BLaER1 (cell line): Measurements from ENCODE around the gene PTPRN2.

ENCODE experiments used
- H3K27ac ChIP-seq: shearing (Covaris generic); formaldehyde crosslinking; 2 replicates; pipeline ENCODE4 v1.8.1; 2022
- H3K27me3 ChIP-seq: shearing (Covaris generic); formaldehyde crosslinking; 2 replicates; pipeline ENCODE4 v1.8.1; 2022
- H3K36me3 ChIP-seq: shearing (Covaris generic); formaldehyde crosslinking; 2 replicates; pipeline ENCODE4 v1.8.1; 2022
- H3K4me1 ChIP-seq: shearing (Covaris generic); formaldehyde crosslinking; 2 replicates; pipeline ENCODE4 v1.8.1; 2022
- H3K4me2 ChIP-seq: shearing (Covaris generic); formaldehyde crosslinking; 2 replicates; pipeline ENCODE4 v1.8.1; 2022
- H3K4me3 ChIP-seq: shearing (Covaris generic); formaldehyde crosslinking; 2 replicates; pipeline ENCODE4 v1.8.1; 2022
- H3K9ac ChIP-seq: shearing (Covaris generic); formaldehyde crosslinking; 2 replicates; pipeline ENCODE4 v1.8.1; 2022
- H3K9me3 ChIP-seq: shearing (Covaris generic); formaldehyde crosslinking; 2 replicates; pipeline ENCODE4 v1.8.1; 2022
- H4K20me1 ChIP-seq: shearing (Covaris generic); formaldehyde crosslinking; 2 replicates; pipeline ENCODE4 v1.8.1; 2022
- Cebpa-rat ChIP-seq: shearing (Covaris generic); IDR thresholded peaks from 2 replicates; pipeline ENCODE4 v1.8.1; 2022

Gene PTPRN2

GRCh38 chr7:157652954-157653826 lies 934.4 kb downstream of the PTPRN2 start:
- Histone ChIP-seq H3K4me1 (peaks cover 59% of the 10 kb centered on the region), H3K27me3 (no peaks in the 10 kb centered on the region), H3K4me3 (no peak overlapping the region), H4K20me1 (no peaks in the 10 kb centered on the region), H3K9ac (no peak overlapping the region), H3K27ac (no peak overlapping the region; the same call in 1 of the 2 replicates), H3K36me3 (no peaks in the 10 kb centered on the region), H3K4me2 (0 out of 2 replicates have a peak overlapping the region, but pooled peaks have one; percentile 5), H3K9me3 (no peaks in the 10 kb centered on the region)
- no peak for TF ChIP-seq Cebpa-rat

- Histone ChIP-seq H3K4me2 (peak overlapping the region; percentile 30; the same call in 1 of the 2 replicates), H3K36me3 (no peaks in the 10 kb centered on the region), H3K4me3 (no peak overlapping the region), H3K9me3 (no peaks in the 10 kb centered on the region), H3K27me3 (no peaks in the 10 kb centered on the region), H3K4me1 (peaks cover 53% of the 10 kb centered on the region), H3K9ac (no peak overlapping the region), H3K27ac (no peak overlapping the region; the same call in 1 of the 2 replicates), H4K20me1 (no peaks in the 10 kb centered on the region)
- TF ChIP-seq Cebpa-rat = no peak
Observed at GRCh38 chr7:157652161-157652953, 935.3 kb downstream of the PTPRN2 start.

GRCh38 chr7:157651366-157652160 lies 936.1 kb downstream of the PTPRN2 start:
- Histone ChIP-seq H4K20me1 (no peaks in the 10 kb centered on the region), H3K4me1 (peaks cover 50% of the 10 kb centered on the region), H3K4me3 (no peak overlapping the region), H3K36me3 (no peaks in the 10 kb centered on the region), H3K27me3 (no peaks in the 10 kb centered on the region), H3K9ac (no peak overlapping the region), H3K27ac (no peak overlapping the region), H3K9me3 (no peaks in the 10 kb centered on the region), H3K4me2 (peak overlapping the region; percentile 30; the same call in 1 of the 2 replicates)
- TF ChIP-seq Cebpa-rat = no peak

GRCh38 chr7:157650801-157651200 lies 936.8 kb downstream of the PTPRN2 start:
- no peak overlapping the region for H3K9ac ChIP-seq

GRCh38 chr7:157650131-157650631 lies 937.4 kb downstream of the PTPRN2 start:
- Histone ChIP-seq H3K27me3 (no peaks in the 10 kb centered on the region), H3K36me3 (no peaks in the 10 kb centered on the region), H3K9me3 (no peaks in the 10 kb centered on the region), H4K20me1 (no peaks in the 10 kb centered on the region), H3K9ac (no peak overlapping the region), H3K27ac (no peak overlapping the region), H3K4me2 (no peak overlapping the region), H3K4me1 (peaks cover 50% of the 10 kb centered on the region), H3K4me3 (no peak overlapping the region)
- TF ChIP-seq Cebpa-rat = no peak

More at GRCh38 chr7:157650801-157651200, 936.8 kb downstream of the PTPRN2 start:
- TF ChIP-seq Cebpa-rat = no peak
- Histone ChIP-seq H3K36me3 (no peaks in the 10 kb centered on the region), H3K4me3 (no peak overlapping the region), H3K4me2 (no peak overlapping the region), H3K4me1 (peaks cover 50% of the 10 kb centered on the region), H3K9me3 (no peaks in the 10 kb centered on the region), H3K27me3 (no peaks in the 10 kb centered on the region), H4K20me1 (no peaks in the 10 kb centered on the region), H3K27ac (no peak overlapping the region)

- Histone ChIP-seq H3K4me2 (peak overlapping the region; percentile 85), H3K9ac (no peak overlapping the region), H3K4me3 (no peak overlapping the region), H4K20me1 (no peaks in the 10 kb centered on the region), H3K27me3 (no peaks in the 10 kb centered on the region), H3K27ac (no peak overlapping the region), H3K9me3 (no peaks in the 10 kb centered on the region), H3K36me3 (no peaks in the 10 kb centered on the region), H3K4me1 (peaks cover 40% of the 10 kb centered on the region)
- TF ChIP-seq Cebpa-rat = no peak
Observed at GRCh38 chr7:157646551-157646950, 941.1 kb downstream of the PTPRN2 start.

GRCh38 chr7:157645539-157645938 lies 942.1 kb downstream of the PTPRN2 start:
- Histone ChIP-seq H4K20me1 (no peaks in the 10 kb centered on the region), H3K9me3 (peaks cover 5% of the 10 kb centered on the region), H3K27ac (peak overlapping the region; percentile 12; the same call in 1 of the 2 replicates), H3K4me2 (peak overlapping the region; percentile 85), H3K4me1 (peaks cover 36% of the 10 kb centered on the region), H3K9ac (no peak overlapping the region), H3K27me3 (no peaks in the 10 kb centered on the region), H3K4me3 (no peak overlapping the region), H3K36me3 (no peaks in the 10 kb centered on the region)
- TF ChIP-seq Cebpa-rat = no peak

- no peaks in the 10 kb centered on the region for H3K27me3 ChIP-seq
- peaks cover 36% of the 10 kb centered on the region for H3K4me1 ChIP-seq
- H3K27ac ChIP-seq = no peak overlapping the region
- peaks cover 10% of the 10 kb centered on the region for H3K9me3 ChIP-seq
- no peak overlapping the region for H3K4me3 ChIP-seq
- no peak overlapping the region; the same call in 1 of the 2 replicates for H3K9ac ChIP-seq
- no peaks in the 10 kb centered on the region for H3K36me3 ChIP-seq
- peak overlapping the region; percentile 85 for H3K4me2 ChIP-seq
- no peaks in the 10 kb centered on the region for H4K20me1 ChIP-seq
- no peak for TF ChIP-seq Cebpa-rat
Observed at GRCh38 chr7:157644946-157645345, 942.7 kb downstream of the PTPRN2 start.

- no peak for TF ChIP-seq Cebpa-rat
- H3K4me1 ChIP-seq = peaks cover 36% of the 10 kb centered on the region
- no peaks in the 10 kb centered on the region for H4K20me1 ChIP-seq
- H3K9ac ChIP-seq = peak overlapping the region; percentile 35; the same call in 1 of the 2 replicates
- H3K4me3 ChIP-seq = no peak overlapping the region
- H3K4me2 ChIP-seq = peak overlapping the region; percentile 85
- H3K27ac ChIP-seq = peak overlapping the region; percentile 52; the same call in 1 of the 2 replicates
- peaks cover 19% of the 10 kb centered on the region for H3K9me3 ChIP-seq
- H3K36me3 ChIP-seq = no peaks in the 10 kb centered on the region
- H3K27me3 ChIP-seq = no peaks in the 10 kb centered on the region
Observed at GRCh38 chr7:157643525-157643970, 944.1 kb downstream of the PTPRN2 start.
